HS-5 (cell line): Measurements from ENCODE around the gene QSER1.
"Not testable (repeated sequence)": the region's sequence is repeated elsewhere in the genome, so short reads cannot be mapped to it uniquely, and the experiment has no call there.

ENCODE experiments used
- DNase-seq: peaks from one replicate; pipeline ENCODE4 v3.0.0-alpha.2; 2012; ENCODE audit warnings: low read depth

Gene QSER1

DNA sequence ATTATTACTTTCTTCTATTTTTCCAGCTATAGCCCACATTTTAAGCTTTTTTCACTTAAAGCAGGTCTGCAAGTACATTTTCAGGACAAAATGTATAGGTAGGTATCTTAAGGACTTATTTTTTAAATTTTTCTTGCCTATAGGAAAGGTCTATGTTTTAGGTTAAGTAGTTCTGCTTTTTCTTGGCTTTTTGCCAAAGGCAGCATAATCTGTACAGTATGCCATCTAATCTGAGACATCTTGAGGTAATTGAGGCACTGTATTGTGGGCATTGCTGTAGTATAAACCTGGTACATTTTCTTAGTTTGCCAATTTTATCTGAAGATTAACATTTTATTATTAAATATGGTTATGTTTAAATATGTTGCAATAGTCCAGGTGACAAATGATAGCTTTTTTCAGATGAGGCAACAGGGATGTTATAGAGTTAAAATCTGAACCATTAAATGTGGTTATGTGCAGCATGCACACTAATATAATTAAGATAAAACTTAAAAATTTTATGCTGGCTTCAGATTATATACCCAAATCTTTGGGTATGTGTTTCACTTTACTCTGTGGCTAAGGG lies 42.9 kb downstream of the QSER1 start:
- DNase-seq = no peak

DNA sequence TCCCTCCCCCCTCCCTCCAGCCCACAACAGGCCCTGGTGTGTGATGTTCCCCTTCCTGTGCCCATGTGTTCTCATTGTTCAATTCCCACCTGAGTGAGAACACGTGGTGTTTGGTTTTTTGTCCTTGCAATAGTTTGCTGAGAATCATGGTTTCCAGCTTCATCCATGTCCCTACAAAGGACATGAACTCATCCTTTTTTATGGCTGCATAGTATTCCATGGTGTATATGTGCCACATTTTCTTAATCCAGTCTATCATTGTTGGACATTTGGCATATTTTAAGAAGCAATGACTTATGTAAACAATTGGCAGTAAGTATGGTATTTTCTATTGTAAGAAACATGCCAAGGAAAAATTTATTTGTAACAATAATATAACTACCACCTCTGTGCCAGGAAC lies 43.6 kb downstream of the QSER1 start:
- not testable (repeated sequence) for DNase-seq

DNA sequence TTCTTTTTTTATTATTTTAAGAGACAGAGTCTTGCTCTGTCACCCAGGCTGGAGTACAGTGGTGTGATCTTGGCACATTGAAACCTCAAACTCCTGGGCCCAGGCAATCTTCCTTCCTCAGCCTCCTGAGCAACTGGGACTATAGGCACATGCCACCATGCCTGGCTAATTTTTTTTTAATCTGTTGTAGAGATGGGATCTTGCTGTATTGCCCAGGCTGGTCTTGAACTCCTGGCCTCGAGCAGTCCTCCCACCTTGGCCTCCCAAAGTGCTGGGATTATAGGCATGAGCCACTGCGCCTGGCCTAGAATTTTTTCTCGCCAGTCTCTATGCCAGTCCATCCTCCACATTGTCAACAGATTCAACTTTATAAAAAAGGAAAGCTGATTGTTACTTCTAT lies 44.7 kb downstream of the QSER1 start:
- not testable (repeated sequence) for DNase-seq

DNA sequence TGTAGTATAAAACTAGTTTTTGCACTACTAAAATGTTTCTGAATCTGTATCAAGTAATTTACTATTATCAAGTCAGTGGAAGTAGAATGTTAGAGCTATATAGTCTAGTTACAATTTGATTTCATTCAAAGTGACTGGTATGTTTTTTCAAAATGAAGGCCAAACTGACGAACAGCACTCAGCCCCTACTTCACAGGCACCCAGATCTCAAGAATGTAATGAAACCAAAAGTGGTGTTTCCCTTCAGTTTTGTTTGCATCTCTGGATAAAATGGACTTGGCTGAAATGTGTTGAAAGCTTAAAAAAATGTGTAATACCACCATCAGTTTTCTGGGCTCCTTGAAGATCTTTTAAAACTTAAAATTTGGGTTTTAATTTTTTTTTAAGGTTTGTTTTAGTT lies 46.4 kb downstream of the QSER1 start:
- no peak for DNase-seq

DNA sequence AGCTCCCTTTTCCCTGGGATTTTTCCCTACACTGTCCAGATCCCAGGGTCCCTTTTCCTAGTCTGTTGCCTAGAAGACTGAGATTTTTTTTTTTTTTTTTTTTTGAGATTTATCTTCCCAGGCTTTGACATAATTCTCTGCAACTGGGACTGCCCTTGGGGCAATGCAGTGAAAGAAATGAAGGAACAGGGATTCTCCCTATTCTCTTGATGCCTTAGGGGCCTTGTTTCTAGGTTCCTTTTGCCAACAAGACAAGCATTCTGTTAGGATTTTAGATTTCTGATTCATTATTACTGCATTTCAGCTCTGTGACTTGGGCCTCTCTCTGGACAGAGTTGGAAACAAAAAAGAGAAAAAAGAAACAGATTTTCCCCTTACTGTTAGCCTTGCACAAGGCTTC lies 47.3 kb downstream of the QSER1 start:
- no peak for DNase-seq

DNA sequence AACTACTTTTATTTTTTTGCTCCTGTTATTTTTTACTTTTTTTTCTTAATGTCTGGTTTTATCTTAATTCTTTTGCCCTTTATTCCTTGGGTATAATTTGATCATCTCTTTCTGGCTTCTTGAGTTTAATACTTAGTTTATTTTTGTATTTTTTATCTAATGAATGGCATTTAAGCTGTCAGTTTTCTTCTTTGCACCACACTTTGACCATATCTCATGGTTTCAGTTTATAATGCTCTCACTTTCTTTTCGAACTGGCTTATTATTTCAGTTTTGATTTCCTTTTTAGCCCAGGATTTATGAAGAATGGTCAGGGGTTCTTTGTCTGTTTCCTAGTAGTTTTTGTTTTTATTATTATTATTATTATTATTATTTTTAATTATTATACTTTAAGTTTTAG lies 48.3 kb downstream of the QSER1 start:
- DNase-seq = no peak

DNA sequence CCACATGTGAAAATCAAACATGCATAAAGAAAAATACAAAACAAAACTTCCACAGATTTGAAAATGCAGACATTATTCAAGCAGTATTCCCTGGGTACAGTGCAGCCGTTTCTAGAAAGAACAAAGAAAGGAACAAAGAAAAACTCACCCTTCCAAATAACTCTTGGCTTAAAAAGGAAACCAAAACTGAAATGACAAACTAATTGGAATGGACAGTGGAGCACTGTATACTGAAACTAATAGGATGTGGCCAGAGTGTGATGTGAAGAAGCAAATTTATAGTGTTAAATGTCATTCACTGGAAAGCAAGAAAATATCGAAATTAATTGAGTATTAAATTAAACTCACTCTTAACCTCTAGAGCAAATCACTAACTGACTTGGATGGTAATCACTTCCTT lies 55.4 kb downstream of the QSER1 start:
- no peak for DNase-seq

DNA sequence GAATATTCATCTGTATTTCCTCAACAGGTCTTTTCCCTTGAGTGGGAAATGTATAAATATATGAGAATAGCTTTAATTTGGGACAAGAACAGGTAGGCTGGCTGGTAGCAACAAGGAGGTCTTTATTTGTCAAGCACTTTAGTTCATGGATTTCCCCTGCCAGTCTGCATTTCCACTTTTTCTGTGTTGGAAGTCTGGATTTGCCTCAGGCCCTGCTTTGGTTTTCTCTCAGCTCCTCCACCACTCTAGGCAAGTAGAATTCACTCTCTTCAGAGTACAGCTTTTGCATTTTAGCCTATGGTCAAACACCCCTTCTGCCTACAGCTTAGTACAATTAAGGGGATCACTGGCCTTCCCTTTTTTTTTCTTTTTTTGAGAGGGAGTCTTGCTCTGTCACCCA lies 57.1 kb downstream of the QSER1 start:
- no peak for DNase-seq

DNA sequence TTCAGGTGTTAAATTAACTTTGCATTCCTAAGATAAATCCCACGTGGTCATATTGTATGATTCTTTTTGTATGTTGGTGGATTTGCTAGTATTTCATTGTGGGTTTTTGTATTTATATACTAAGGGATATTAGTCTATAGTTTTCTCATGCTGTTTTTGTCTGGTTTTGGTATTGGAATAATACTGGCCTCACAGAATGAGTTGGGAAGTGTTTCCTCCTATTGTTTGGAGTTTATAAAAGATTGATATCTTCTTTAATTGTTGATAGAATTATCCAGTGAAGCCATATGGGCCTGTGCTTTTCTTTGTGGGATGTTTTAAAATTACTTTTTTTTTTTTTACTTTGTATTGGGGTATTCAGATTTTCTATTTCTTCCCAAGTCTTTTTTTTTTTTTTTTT lies 59.8 kb downstream of the QSER1 start:
- no peak for DNase-seq

DNA sequence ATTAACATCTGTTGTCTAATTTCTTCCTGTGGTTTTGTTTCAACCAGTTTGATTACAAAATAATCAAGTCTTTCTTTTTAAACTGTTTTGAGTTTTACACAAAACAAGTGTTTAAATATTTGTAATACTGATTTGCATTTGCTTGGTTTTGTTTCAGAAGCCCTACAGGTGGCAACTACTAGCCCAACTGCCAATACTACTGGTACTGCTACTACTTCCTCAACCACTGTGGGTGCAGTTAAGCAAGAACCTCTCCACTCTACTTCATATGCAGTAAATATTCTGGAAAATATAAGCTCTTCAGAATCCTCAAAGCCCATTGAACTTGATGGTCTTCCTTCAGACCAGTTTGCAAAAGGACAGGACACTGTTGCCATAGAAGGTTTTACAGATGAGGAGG lies 61.1 kb downstream of the QSER1 start:
- DNase-seq = no peak

DNA sequence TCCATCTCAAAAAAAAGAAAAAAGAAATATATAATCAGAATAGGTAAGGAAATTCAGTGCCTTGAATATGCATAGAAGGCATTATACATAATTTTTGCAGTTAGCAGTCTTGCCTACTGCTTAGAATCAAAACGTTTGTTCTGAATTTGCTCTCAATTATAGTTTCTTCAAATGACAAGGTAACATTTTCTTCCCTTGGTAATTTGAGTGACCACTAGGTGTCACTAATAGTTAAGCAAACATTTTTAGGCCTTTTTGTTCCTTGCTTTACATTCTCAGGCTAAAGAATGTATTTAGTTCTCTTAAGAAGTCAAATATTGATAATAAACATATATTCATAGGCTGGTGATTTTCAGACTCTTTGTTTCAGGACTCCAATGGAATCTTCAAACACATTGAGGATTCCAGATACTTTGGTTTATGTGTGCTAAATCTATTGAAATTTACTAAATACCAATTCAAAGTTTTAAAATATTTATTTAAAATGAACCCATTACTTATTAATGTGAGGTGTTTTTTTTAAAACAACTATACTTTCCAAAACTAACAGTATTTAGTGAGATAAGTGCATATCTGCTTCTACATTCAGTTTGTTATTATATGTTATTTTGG lies 68.0 kb downstream of the QSER1 start:
- DNase-seq = peak; percentile 18

DNA sequence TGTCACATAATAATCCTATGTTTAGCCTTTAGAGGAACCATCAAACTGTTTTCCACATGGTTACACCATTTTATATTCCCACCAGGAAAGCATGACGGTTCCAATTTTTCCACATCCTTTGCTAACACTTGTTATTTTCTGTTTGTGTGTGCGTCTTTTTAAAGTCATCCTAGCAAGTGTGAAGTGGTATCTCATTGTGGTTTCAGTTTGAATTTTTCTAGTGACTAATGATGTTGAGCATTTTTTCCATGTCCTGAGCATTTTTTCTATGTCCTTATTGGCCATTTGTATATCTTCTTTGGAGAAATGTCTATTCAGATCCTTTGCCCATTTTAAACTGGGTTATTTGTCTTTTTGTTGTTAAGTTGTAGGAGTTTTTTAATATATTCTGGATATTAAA lies 69.4 kb downstream of the QSER1 start:
- DNase-seq = no peak

DNA sequence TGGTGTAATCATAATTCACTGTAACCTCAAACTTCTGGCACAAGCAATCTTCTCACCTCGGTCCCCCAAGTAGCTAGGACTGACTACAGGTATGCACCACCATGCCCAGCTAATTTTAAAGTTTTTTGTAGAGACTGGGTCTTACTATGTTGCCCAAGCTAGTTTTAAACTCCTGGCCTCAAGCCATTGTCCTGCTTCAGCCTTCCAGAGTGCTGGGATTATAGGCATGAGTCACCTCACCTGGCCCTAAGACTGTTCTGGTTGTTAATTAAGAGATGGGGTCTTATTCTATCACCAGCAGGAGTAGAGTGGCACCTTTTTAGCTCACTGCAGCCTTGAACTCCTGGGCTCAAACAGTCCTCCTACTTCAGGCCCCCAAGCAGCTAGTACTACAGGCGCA lies 71.1 kb downstream of the QSER1 start:
- no peak for DNase-seq

DNA sequence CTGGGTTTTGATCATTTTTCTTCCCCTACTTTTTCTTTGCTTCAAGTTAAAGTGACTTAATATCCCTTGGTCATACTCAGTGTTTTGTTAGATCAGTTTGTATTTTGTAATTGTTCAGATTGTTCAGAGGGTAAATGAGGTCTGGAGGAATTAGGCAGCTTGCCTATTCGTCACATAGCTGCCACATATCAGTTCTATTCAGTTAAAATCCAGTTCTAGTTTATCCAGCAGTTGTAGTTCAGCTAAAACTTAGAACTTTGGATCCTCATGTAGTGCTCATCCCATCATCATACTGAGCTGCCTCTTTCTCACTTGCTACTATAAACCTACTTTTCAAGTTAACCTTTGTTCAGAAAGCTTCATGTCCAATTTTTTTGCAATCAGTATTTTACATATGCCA lies 75.9 kb downstream of the QSER1 start:
- DNase-seq = no peak

DNA sequence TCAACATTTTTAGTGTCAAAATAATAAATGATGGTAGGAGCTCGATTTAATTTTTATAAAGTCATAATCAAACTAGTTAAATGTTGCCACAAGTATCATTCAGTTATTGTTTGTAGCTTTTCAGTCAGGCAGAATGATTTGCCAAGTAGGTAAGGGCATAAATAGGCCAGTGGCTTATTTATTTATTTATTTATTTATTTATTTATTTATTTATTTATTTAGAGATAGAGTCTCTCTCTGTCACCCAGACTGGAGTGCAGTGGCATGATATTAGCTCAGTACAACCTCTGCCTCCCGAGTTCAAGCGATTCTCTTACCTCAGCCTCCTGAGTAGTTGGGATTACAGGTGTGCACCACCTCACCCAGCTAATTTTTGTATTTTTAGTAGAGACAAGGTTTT lies 79.6 kb downstream of the QSER1 start:
- DNase-seq = not testable (repeated sequence)

DNA sequence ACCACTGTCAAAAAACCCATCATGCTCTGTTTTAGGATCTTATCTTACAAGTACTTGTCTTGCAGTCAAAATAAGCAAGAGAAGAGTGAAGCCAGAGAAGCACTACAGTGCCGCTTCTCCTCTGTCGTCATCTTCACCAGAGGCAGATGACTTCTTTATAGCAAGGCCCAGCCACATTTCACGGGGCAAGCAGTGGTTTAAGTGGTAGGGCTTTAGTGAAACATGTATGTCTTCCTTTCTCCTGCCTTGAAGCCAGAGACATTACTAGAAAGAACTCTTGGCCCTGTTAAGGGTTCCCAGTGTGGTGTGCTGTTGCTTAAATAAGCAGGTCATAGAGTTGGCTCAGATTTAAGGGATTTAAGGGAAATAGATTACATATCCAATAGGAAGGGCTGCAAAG lies 80.2 kb downstream of the QSER1 start:
- no peak for DNase-seq

DNA sequence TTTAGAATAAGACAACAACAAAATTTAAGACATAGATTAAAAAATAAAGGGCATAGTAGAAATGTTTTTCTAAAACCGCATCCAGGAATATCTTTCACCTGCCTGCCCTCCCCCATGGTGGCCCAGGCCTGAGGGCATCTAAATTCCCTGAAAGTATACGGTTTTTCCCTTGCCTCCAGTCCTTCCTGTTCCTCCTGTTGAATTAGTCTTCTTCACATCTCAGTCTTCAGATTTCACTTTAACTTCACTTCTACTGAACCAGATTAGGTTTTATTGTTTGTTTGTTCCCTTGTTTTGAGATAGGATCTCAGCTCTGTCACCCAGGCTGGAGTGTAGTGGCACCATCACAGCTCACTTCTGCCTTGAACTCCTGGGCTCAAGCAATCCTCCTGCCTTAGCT lies 90.0 kb downstream of the QSER1 start:
- DNase-seq = no peak

DNA sequence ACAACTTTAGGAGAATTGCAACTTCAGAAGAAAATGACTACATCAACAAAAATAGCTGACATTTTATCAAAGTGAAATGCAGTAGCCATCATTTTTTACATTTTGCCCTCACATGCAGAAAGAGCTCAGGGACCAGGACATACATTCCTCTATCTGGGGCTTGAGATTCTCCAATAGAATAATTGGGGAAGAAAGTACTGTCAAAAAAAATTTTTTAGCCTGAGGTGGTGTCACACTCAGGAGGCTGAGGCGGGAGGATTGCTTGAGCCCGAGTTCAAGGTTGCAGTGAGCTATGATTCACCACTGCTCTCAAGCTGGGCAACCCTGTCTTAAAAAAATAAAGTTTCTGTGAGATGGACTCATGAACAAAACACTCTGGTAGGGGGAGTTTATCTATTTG lies 90.9 kb downstream of the QSER1 start:
- DNase-seq = no peak

DNA sequence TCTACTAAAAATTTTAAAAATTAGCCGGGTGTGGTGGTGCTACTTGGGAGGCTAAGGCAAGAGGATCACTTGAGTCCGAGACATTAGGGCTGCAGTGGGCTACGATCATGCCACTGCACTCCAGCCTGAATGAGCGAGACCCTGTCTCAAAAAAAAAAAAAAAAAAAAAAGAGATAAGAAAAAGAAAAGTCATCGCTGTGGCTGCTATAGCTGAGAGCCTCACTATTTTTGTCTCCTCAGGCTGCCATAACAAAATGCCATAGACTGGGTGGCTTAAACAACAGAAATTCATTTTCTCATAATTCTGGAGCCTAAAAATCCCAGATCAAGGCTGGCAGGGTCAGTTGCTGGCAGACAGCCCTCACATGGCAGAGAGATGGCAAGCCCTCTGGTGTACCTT lies 93.0 kb downstream of the QSER1 start:
- DNase-seq = no peak

DNA sequence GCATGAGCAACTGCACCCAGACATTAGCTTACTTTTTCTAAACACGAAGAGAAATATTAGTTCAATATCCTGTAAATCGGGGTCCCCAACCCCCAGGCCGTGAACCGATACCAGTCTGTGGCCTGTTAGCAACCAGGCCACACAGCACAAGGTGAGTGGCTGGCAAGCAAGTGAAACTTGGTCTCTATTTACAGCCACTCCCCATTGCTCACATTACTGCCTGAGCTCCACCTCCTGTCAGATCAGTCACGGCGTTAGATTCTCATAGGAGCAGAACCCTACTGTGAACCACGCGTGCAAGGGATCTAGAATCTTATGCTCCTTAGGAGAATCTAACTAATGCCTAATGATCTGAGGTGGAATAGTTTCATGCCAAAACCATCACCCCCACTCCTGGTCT lies 95.2 kb downstream of the QSER1 start:
- DNase-seq = no peak

DNA sequence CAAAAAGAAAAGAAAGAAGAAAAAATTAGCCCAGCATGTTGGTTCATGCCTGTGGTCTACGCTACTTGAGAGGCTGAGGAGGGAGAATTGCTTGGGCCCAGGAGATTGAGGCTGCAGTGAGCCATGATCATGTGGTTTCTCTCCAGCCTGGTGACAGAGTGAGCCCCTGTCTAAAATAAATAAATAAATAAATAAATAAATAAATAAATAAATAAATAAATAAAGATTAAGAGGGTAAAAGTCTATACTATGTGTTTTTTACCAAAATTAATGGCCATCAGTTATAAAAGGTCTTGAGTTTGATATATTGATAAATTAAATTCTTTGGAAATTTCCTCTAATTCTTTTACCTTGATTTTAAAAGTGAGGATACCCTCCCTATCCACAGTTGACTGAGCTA lies 97.9 kb downstream of the QSER1 start:
- DNase-seq = no peak

DNA sequence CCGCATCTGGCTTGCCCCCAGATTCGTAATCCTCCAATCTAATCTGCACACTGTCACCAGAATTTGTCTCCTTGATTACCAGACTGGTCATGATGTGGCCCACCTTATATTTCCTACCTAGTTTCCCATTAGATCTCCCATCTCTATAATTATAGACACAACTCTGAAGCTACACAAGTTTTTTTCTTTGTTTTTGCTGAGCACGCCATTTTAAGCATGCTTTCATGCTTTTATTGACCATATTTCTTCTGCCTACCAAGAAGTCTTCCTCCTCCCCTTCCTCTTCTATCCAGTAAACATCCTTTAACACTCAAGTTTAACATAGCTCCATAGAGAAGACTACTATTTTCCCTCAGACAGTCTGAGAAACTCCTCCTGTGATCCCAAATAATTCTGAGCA lies 98.8 kb downstream of the QSER1 start:
- DNase-seq = no peak

DNA sequence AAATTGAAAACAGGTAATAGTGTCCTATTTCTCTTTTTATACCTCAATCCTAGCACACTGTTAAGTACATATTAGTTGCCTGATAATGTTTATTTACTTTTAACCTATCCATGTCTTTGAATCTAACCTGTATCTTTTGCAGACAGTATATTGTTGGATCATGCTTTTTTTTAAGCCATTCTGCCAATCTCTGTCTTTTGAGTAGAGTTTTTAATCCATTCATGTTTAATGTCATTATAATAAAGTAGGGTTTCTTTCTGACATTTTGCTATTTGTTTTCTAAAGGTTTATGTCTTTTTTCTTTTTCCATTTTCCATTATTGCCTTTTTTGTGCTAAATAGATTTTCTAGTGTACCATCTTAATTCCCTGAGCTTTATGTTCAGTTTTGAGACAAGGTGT lies 99.3 kb downstream of the QSER1 start:
- no peak for DNase-seq

DNA sequence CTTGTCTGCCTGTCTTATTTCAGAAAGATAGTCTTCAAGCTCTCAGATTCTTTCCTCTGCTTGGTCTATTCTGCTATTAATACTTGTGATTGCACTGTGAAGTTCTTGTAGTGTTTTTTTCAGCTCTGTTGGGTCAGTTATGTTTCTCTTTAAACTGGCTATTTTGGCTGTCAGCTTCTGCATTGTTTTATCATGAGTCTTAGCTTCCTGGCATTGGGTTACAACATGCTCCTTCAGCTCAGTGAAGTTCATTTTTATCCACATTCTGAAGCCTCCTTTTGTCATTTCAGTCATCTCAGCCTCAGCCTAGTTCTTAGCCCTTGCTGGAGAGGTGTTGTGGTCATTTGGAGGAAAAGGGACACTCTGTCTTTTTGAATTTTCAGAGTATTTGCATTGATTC lies 107.6 kb downstream of the QSER1 start:
- DNase-seq = peak; percentile 63

DNA sequence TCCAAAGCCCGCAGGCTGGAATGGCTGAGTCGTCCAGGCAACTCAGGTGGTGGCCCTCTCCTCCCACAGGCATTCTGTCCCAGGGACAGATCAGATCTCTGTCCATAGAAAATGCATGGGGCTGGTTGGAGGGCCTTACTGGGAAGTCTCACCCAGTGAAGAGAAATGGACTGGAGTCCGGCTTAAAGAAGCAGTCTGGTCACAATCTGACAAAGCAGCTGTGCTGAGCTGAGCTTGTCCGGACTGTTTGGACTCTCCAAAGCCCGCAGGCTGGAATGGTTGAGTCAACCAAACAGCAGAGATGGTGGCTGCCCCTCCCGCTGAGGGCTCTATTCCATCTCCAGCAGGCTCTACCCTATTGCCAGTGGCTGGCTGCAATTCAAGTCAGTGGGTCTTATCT lies 108.7 kb downstream of the QSER1 start:
- no peak for DNase-seq
